Panc1 (cell line): ENCODE results near the gene SBNO2. TPM values are rescaled to one million over a fixed set of nuclear protein-coding genes. Genes with fewer than 3 reads are reported as not detected.
A peak's percentile ranks its signal among the peaks of the same experiment; 100 is the strongest.

ENCODE experiments used
- ATAC-seq: fragments of 200-7000 bp; cut with Tn5 transposase; 2 replicates; pipeline ENCODE4 v1.9.1; 2020; ENCODE audit warnings: mild to moderate bottlenecking, moderate library complexity
- BruUV-seq: library from RNA; stranded (reverse); fragments of 400-500 nt; replicated peaks from 2 replicates; lab custom pipeline; 2021; lab: Mats Ljungman, UMichigan
- CTCF ChIA-PET: fragments of 300-600 bp; sonication (Branson Sonifier 250); formaldehyde crosslinking; loops from one replicate; lab custom pipeline; 2022; ENCODE audit warnings: antibody characterized with exemption; lab: Charles Lee
- POLR2A ChIA-PET: fragments of 300-600 bp; sonication (Branson Sonifier 250); formaldehyde crosslinking; loops from one replicate; lab custom pipeline; 2022; ENCODE audit warnings: antibody characterized with exemption; lab: Charles Lee
- DNase-seq: peaks from one replicate; pipeline ENCODE4 v3.0.0-alpha.2; 2010; ENCODE audit warnings: low read depth, low spot score
- H3K27ac ChIP-seq: 2 replicates; pipeline ENCODE4 v1.5.1; 2011; ENCODE audit warnings: mild to moderate bottlenecking, low read length, inconsistent platforms
- H3K27me3 ChIP-seq: fragments of 200-500 bp; sonication (Bioruptor generic); 2 replicates; pipeline ENCODE4 v1.6.0; 2014; ENCODE audit warnings: low read length, inconsistent platforms; ENCODE audit not compliant: control insufficient read depth, insufficient read depth
- H3K36me3 ChIP-seq: fragments of 200-500 bp; sonication (Bioruptor generic); 2 replicates; pipeline ENCODE4 v1.5.1; 2014; ENCODE audit warnings: inconsistent platforms, mild to moderate bottlenecking, low read length, moderate library complexity; ENCODE audit not compliant: control insufficient read depth, insufficient read depth
- H3K4me1 ChIP-seq: 2 replicates; pipeline ENCODE4 v1.5.1; 2011; ENCODE audit warnings: inconsistent platforms, mild to moderate bottlenecking, low read length, moderate library complexity; ENCODE audit not compliant: control insufficient read depth, insufficient read depth
- H3K4me3 ChIP-seq, 2 experiments: 2 replicates each; pipeline ENCODE4 v1.5.1; 2011 to 2012; ENCODE audit warnings: low read depth in 2 of 2, low read length in 2 of 2, mild to moderate bottlenecking in 2 of 2, inconsistent platforms in 1 of 2, moderate library complexity in 1 of 2
- H3K9me3 ChIP-seq: fragments of 200-500 bp; sonication (Bioruptor generic); 2 replicates; pipeline ENCODE4 v1.5.1; 2014; ENCODE audit warnings: low read depth, mild to moderate bottlenecking, inconsistent platforms, low read length, moderate library complexity; ENCODE audit not compliant: control insufficient read depth, insufficient read depth
- POLR2AphosphoS5 ChIP-seq: IDR thresholded peaks from 2 replicates; pipeline ENCODE4 v1.6.1; 2012; ENCODE audit warnings: mild to moderate bottlenecking, low read depth, low read length, moderate library complexity
- SIN3A ChIP-seq: IDR thresholded peaks from 2 replicates; pipeline ENCODE4 v1.6.1; 2012; ENCODE audit warnings: low read depth, mild to moderate bottlenecking, low read length, moderate library complexity, borderline replicate concordance; ENCODE audit not compliant: insufficient read depth
- TCF7L2 ChIP-seq: IDR thresholded peaks from 2 replicates; pipeline ENCODE4 v1.6.1; 2011; ENCODE audit warnings: mild to moderate bottlenecking, low read depth, low read length, inconsistent platforms
- in situ Hi-C: cut with HindIII; loops from 2 replicates; pipeline ENCODE4 v1.10.0; 2016; ENCODE audit warnings: low sequenced_read_pairs, low pct_unique_long_range_greater_than_20kb
- intact Hi-C: fragments of 100-400 bp; cut with micrococcal nuclease; formaldehyde crosslinking; loops from one replicate; pipeline ENCODE4 v1.10.0; 2022; ENCODE audit not compliant: unreplicated experiment
- total RNA-seq: library from RNA; stranded (reverse); gene quantifications from one replicate; pipeline ENCODE4 v1.2.1, GENCODE V29; 2021; ENCODE audit not compliant: unreplicated experiment
- TF ChIP-seq, protein P1 (sequence below): fragments of 450-650 bp; IDR thresholded peaks from 2 replicates; pipeline ENCODE4 v1.5.1; 2017; ENCODE audit warnings: mild to moderate bottlenecking
- TF ChIP-seq, protein P2 (sequence below), 2 experiments: IDR thresholded peaks; 2 replicates each; pipeline ENCODE4 v1.6.1; 2011 to 2012; ENCODE audit warnings: low read depth in 2 of 2, control low read depth in 1 of 2, low read length in 1 of 2, mild to moderate bottlenecking in 1 of 2, moderate library complexity in 1 of 2; ENCODE audit not compliant: insufficient read depth in 1 of 2

Gene SBNO2
- total RNA-seq, 1 experiment from 2014 or later, result 101 TPM

DNA sequence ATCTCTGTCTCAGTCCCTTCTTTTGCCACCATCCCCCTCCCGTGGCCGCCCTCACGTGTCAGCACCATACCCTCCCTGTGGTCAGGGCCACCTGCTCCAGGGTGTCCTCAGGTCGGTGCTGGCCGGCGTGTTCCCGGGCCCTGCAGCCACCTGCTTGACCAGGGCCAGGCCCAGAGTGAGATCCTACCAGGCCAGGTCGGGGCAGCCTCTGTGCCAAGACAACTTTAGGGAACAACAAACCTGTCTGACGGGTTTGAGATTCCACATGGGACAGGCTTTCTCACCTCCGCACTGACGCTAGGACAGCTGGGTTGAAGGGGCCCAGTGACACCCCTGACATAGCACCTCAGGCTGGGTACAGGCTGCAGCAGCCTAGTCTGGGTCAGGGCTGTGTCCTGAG is 7.5 kb upstream of the SBNO2 start:
- no peak overlapping the region for H3K4me3 ChIP-seq
- H3K27me3 ChIP-seq, result no peaks in the 10 kb centered on the region
- H3K4me1 ChIP-seq, result peaks cover 61% of the 10 kb centered on the region
- in situ Hi-C loops (no loop called here), intact Hi-C loops (no loop called here)
- ChIA-PET CTCF (no interaction called here), POLR2A (no interaction called here)
- no TSS peak for BruUV-seq
- no peaks in the 10 kb centered on the region for H3K36me3 ChIP-seq
- peak overlapping the region; percentile 72 for H3K27ac ChIP-seq
- TF ChIP-seq TCF7L2, result no peak
- DNase-seq, result no peak
- ATAC-seq, result no peak
- no peaks in the 10 kb centered on the region for H3K9me3 ChIP-seq

DNA sequence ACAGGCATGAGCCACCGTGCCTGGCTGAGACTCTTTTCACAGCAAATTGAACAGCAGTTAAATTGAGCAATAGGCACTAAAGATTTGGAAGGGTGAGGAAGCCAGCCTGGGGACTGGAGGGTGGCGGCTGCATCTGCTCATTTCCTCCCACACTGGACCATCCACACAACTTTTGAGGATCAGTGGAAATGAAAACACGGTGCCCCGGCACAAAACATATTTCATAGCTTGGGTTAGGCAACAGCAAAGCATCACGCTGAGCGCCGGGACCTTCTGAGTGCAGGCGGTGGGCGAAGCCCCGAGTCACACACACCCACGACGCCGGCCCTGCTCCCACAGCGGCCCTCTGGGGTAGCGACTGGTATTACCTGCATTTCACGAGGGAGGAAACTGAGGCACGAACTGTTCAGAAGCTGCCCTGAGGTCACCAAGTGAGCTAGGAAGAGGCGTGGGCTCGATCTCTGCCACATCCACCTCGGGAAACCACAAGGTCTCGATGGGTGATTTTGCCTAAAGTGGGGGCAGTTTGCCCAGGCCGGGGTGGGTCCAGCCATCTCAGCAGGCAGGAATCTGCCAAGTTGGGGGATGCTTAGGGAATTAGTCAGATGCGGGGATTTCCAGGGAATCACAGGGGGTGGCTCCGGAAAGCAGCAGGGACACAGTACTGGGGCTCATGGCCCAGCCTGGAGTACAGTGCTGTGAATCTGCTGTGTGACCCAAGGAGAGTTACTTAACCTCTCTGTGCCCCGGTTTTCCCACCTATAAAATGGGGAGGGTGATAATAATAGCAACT is 3.5 kb upstream of the SBNO2 start:
- BruUV-seq, result no TSS peak
- intact Hi-C loops, result no loop called here
- CTCF ChIA-PET, result no interaction called here

More for the DNA sequence above, 3.5 kb upstream of the SBNO2 start:
- H3K4me1 ChIP-seq, result peaks cover 52% of the 10 kb centered on the region
- no peaks in the 10 kb centered on the region for H3K9me3 ChIP-seq
- POLR2A ChIA-PET, result no interaction called here
- peak overlapping the region in 1 of 2 experiments; percentile 2; a peak in 1 of 4 replicates for H3K4me3 ChIP-seq
- TF ChIP-seq, protein P1, sequence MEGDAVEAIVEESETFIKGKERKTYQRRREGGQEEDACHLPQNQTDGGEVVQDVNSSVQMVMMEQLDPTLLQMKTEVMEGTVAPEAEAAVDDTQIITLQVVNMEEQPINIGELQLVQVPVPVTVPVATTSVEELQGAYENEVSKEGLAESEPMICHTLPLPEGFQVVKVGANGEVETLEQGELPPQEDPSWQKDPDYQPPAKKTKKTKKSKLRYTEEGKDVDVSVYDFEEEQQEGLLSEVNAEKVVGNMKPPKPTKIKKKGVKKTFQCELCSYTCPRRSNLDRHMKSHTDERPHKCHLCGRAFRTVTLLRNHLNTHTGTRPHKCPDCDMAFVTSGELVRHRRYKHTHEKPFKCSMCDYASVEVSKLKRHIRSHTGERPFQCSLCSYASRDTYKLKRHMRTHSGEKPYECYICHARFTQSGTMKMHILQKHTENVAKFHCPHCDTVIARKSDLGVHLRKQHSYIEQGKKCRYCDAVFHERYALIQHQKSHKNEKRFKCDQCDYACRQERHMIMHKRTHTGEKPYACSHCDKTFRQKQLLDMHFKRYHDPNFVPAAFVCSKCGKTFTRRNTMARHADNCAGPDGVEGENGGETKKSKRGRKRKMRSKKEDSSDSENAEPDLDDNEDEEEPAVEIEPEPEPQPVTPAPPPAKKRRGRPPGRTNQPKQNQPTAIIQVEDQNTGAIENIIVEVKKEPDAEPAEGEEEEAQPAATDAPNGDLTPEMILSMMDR, result no peak
- TF ChIP-seq POLR2AphosphoS5, result no peak
- no peak for TF ChIP-seq TCF7L2
- TF ChIP-seq, protein P2, sequence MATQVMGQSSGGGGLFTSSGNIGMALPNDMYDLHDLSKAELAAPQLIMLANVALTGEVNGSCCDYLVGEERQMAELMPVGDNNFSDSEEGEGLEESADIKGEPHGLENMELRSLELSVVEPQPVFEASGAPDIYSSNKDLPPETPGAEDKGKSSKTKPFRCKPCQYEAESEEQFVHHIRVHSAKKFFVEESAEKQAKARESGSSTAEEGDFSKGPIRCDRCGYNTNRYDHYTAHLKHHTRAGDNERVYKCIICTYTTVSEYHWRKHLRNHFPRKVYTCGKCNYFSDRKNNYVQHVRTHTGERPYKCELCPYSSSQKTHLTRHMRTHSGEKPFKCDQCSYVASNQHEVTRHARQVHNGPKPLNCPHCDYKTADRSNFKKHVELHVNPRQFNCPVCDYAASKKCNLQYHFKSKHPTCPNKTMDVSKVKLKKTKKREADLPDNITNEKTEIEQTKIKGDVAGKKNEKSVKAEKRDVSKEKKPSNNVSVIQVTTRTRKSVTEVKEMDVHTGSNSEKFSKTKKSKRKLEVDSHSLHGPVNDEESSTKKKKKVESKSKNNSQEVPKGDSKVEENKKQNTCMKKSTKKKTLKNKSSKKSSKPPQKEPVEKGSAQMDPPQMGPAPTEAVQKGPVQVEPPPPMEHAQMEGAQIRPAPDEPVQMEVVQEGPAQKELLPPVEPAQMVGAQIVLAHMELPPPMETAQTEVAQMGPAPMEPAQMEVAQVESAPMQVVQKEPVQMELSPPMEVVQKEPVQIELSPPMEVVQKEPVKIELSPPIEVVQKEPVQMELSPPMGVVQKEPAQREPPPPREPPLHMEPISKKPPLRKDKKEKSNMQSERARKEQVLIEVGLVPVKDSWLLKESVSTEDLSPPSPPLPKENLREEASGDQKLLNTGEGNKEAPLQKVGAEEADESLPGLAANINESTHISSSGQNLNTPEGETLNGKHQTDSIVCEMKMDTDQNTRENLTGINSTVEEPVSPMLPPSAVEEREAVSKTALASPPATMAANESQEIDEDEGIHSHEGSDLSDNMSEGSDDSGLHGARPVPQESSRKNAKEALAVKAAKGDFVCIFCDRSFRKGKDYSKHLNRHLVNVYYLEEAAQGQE (IDR thresholded peaks at IDR 0.05; ENCODE audit: insufficient read depth in 1 of 2, low read depth in 2 of 2, low read length in 1 of 2), result no peak
- TF ChIP-seq SIN3A, result no peak
- in situ Hi-C loops, result no loop called here
- H3K36me3 ChIP-seq, result peaks cover 3% of the 10 kb centered on the region; the same call in 1 of the 2 replicates
- DNase-seq (no peak), ATAC-seq (peak; percentile 69)
- peak overlapping the region; percentile 72 for H3K27ac ChIP-seq
- no peaks in the 10 kb centered on the region for H3K27me3 ChIP-seq
